ENCODE measurements around the gene CD44. TPM values are rescaled to one million over a fixed set of nuclear protein-coding genes. Genes with fewer than 3 reads are reported as not detected.

Gene CD44
- polyA plus RNA-seq, 5 donors: 323 to 590 (median 452) TPM

DNA sequence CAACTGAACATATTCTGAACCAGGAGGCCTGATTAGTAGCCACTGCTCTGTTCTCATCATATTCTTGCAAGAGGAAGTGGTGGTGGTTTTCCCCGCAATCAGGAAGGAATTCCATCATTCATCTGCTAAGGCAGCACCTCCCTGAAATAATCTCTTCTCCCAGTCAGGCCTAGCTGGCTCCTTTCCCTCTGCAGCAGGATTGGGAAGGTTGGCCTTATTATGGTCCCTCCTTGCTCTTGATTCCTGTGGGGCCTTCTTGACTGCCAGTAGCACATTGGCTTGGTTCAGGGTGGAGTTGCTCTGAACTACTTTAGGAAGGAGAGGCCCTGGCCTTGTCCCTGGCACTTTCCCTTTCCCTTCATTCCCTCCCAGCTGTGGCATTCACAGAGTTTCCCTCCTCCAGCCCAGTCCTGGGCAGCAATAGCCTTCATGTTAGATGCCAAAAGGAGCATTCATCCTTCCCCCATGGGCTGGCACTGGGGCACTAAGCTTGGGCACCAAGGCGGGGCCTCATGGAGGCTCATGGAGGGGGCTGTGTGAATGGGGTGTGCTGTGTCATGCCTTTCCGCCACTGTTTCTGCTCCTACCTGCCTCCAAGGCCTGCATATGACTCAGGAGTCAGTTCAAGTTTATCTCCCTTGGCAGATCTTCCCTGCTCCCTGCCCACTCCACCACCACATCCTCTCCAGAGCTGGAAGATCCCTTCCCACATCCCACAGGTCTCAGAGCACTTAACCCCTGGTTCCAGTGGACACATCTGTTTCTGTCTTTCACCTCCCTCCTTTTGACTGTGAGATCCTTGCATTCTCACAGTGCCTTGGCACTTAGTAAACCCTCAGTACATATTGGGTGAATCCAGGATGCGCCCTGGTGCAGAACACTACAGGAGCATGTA is 27.6 kb upstream of the CD44 start:
- no peak for DNase-seq

- no peak for DNase-seq
These were observed 26.7 kb upstream of the CD44 start for GRCh38 chr11:35112056-35112845.

DNA sequence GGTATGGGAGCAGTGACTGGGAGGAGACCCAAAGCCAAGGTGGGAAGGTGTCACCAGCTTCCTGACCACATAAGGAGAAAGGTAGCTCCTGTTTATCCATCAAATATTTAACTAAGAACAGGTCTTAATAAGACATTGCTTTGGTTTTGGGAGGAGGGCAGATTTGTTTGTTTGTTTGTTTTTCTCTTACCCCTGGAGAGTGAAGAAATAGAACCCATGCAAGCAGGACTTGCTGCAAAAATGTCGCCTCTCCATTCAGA is 26.2 kb upstream of the CD44 start:
- no peak for DNase-seq

- no peak for DNase-seq
These were observed 23.9 kb upstream of the CD44 start for GRCh38 chr11:35114906-35115687.

DNA sequence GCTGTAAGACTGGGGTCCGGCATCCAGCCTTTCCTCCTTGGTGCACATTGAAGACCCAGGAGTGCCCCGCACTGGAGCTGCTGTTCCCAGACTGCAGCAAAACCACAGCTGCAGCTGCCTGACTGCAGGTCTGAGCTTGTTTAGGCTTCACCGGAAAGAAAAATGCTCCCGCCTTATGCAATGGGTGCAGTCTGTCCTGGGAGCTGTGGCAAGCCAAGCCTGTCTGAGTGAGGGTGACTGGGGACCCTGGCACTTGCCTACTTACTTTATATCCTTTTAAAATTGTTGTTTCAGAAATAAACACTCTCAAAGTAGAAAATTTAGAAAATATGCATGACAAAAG is 23.3 kb upstream of the CD44 start:
- DNase-seq: no peak

DNA sequence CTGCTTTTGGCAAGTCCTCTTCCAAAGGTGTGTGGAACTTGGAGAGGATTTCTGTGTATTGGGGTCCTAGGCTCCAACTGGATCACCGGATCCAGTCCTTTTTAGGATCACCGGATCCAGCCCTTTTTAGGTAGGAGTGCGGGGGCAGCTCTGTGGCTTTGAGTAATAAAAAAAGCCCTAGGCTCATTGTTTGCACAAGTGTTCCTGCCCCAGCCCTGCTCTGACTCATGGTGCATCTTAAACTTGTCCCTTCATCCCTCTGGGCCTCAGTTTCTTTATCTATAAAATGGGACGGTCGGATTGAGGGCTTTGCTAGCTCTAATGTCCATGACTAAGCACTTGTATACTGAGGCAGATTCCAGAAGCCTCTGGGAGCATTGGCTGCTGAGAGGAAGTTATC is 22.7 kb upstream of the CD44 start:
- DNase-seq: no peak

DNA sequence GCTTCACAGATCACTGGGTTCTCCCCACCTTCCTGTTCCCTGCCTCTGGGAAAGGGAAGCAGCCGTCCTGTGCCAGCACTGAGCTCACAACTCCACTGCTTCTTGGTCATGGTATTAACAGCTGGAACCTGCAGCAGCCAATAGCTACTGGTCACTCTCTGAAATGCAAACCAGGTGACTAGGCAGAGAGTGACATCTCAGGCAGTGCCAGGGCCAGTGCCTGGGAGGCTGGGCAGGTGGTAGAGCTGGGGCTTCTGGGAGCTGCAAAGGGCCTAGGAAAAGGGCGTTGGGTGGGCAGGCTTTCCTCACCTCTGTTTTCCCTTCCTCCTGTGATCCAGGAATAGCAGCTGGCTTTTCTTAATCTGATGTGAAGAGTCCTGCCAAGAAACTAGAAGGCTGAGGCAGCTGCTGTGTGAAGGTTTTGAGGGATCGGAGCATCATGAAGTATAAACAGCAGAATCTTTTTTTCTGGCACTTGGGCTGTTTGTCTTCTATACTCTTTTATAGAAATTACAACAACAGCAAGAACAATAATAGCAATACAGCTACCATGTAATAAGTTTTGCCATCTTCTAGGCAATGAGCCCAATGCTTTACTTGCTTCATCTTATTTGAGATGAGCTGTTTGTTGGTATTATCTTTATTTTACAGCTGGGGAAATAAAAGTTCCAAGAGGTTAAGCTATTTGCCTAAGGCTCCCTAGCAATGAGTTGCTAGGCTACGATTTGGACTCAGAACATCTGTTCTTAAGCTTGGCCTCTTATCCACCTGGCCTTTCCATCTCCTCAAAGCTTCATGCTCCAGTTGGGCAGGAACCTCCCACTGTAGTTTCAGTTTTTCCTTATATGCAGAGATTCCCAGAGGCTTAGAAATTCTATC is 22.0 kb upstream of the CD44 start:
- peak; percentile 79 for DNase-seq

DNA sequence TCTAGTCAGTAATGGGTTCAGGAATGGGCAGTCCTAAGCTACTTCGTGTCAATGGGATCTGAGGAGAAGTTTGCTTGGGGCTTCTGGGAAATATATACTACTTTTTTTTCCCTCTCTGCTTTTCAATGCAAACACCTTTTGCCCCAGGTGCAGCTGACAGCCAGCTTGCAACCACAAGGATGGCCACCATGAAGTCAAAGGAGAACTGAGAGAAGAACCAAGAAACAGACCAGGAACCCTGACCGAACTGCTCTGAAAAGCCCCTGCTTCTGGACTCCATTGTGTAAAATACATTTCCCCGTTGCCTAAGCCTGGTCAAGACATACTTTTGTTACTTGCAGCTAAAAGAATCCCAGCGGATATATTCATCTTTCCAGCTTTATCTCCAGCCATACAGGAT is 20.1 kb upstream of the CD44 start:
- DNase-seq: no peak

DNA sequence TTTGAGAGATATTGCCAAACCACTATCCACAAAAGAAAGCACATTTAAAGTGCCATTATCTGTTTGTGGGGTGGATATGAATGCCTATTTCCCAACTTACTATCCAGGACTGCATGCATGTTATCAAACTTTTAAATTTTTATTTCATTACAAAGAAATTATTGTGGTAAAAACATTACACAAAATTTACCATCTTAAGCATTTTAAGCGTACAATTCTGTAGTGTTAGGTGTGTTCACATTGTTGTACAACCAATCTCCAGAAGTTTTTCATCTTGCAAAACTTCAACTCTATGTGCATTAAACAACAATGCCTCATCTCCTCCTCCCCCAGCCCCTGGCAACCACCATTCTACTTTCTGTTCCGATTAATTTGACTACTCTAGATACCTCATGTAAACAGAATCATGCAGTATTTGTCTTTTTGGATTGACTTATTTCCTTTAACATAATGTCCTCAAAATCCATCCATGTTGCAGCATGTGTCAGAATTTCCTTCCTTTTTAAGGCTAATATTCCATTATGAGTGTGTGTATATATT is 17.6 kb upstream of the CD44 start:
- no peak for DNase-seq

DNA sequence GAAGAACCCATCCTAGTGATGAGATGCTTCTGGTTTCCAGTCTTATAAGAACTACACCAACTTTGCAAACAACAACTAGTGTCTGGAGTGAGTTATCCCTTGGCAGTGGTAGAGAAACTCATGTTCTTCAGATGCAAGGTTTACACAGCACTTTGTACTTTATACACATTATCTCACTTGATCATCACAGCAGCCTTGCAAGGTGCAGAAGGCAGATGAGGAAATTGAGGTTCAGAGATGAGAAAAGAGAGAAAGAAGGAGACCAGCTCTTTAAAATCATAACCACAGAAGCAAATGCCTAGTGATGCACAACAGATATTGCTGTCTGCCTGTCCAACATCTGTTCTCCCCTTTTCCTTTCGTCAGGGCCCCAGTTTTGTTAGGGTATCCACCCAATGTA is 16.7 kb upstream of the CD44 start:
- no peak for DNase-seq

DNA sequence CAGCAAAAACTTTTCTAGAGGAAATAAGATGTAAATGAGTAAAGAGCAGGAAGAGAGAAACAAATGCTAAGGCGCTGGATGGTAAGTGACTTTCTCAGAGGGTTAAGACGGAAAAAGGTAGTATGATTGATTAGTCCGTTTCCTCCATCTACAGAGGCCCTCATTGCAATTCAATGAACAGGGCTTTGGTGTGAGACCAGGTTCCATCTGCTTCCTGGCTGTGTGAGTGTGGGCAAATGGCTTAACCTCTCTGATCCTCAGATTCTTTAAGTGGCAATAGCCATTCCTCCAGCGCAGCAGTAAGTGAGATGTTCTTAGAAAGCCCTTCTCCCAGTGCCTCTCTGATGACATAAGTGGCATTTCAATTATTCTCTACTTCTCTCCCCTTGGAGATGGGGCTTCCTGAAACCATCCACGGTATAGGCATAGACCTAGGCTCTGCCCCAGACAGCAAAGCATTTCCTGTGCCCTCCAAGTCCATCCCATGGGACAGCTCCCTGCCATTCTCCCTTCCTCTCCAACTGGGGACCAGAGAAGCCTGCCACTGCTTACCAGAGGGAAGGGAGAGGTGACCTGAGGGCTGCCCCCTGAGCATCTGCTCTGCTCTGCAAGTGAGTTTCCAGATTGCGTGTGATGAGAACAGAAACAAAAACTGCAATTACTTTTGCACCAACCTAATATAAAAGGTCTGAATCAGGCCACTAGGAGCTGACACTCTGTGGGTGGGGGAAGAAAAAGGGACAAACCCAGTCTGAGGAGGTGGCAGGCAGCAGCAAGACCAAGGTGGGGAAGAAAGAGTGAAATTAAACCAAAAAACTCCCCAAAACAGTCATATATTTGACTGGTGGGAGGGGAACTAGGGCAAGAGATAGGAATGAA is 12.7 kb upstream of the CD44 start:
- no peak for DNase-seq

DNA sequence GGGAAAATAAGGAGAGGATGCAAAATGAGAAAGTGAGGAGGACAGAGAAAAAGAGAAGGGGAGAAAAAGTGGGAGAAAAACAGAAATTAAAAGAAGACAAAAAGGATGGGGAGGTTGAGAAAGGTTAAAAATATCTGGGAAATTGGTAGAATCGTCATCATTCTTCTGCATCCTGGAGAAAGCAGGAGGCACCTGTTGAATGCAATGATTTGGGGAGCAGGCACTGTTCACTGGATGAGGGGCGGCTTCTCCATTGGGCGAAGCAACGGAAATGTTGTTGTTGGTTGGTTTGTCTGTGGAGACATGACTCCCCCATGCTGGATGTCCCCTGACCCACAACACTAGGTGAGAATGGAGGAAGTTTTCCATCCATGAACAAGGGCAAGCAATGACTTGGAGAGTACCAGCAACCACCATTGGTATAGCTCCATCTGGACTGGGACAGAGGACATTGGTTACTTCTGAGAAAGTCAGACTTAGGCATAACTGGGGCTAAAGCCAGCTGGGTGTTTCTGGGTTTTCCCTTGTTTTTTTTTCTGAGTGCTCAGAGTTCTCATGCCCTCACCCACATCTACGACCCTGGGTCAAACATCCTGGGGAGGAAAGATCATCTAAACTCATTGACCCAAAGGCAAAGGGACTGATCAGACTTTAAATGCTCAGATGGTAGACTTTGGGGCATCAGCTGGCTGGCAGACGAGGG is 11.9 kb upstream of the CD44 start:
- no peak for DNase-seq

GRCh38 chr11:35127619-35128018 is 11.4 kb upstream of the CD44 start:
- DNase-seq: no peak

DNA sequence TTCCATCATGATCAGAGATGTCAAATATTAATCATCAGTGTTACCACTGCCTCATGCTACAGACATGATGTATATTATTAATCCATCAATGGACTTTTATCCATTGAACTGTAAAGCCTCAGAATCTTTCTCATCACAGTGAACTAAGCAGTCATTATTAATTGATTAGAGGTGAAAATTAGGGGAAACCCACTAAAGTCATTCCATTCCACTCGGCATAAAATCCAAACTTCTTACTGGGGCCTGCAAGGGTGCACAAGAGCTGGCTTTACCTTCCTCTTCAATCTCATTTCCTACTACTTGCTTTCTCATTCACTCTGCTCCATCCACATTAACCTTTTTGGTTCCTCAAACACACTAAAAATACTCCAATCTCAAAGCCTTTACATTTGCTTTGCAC is 7.9 kb upstream of the CD44 start:
- DNase-seq: no peak

- DNase-seq: no peak
These were observed 7.1 kb upstream of the CD44 start for GRCh38 chr11:35131886-35132285.

- no peak for DNase-seq
These were observed 5.3 kb upstream of the CD44 start for GRCh38 chr11:35133656-35134055.

- DNase-seq: no peak
These were observed 4.4 kb upstream of the CD44 start for GRCh38 chr11:35134403-35135148.

DNA sequence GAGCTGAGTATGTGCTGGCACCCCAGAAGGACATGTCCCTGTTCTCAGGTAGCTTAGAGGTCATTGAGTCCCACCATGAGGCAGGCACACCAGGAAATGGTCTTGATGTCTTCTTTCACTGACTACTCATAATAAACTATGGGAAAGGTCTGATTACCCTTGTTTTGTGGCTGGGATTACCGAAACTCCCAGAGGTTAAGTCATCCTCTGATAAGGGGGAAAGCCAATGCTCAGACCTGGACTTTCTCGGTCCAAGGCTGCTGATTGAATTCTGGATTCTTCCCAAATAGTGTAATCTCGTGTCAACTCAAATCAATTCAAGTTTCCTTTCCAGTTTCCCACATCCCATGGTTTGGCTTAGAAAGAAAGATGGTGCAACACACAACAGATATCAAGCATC is 3.7 kb upstream of the CD44 start:
- no peak for DNase-seq

GRCh38 chr11:35136311-35136710 is 2.7 kb upstream of the CD44 start:
- no peak for DNase-seq

All from right lung (tissue), 5 donors.